NAMALWA (cell line): ENCODE results near the gene CYFIP1.

Source experiments
- DNase-seq: peaks from one replicate; pipeline ENCODE4 v3.0.0-alpha.2; 2015; ENCODE audit warnings: low spot score

The CYFIP1 gene

DNA sequence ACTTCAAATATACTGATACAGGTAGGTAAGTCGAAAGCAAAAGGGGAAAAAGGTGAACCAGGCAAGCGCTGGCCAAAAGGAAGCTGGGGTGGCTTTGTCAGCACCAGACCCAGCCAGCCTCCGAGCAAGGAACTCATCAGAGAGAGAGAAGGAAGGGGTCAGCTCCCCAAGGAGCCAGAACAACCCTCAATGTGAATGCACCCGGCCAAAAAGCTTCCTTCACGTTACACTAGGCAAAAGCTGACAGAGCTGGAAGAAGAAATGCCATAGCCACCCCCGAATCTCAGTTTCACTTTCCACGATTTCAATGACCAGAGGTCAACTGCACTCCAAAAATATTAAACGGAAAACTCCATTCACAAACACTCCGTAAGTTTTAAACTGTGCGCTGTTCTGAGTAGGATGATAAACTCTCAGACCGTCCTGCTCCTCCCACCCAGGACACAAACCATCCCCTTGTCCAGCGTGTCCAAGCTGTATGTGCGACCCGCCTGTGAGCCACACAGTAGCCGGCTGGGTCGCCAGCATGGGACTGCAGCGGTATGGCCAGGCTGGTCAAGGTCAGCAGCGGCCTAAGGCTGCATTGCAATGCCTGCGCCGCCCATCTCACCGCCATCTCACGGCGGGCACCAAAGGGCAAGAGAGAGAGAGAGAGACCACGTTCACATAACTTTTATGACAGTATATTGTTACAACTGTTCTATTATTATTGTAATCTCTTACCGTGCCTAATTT is 29.7 kb downstream of the CYFIP1 start:
- no peak for DNase-seq

GRCh38 chr15:22949074-22949547 is 31.1 kb downstream of the CYFIP1 start:
- no peak for DNase-seq

GRCh38 chr15:22948056-22948455 is 32.1 kb downstream of the CYFIP1 start:
- no peak for DNase-seq

- no peak for DNase-seq
These were observed 32.8 kb downstream of the CYFIP1 start for GRCh38 chr15:22947101-22948000.

DNA sequence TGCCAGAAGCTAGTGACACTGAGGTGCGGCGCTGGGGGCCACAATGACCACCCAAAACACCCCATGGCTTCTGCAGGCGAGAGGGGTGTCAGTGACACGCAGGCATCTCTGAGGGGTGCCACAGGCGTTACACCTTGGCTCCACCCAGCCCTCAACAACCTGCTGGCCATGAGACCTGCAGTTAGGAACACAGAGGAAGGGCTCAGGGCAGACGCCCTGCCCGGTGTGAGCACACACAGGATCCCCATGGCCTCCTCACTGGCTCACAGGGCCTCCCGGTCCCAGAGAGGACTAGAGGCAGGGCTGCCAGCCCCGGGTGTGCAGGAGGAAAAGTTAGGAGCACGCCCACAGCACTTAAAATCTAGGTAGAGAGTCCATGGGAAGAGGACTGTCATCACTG is 35.1 kb downstream of the CYFIP1 start:
- no peak for DNase-seq

- no peak for DNase-seq
These were observed 35.5 kb downstream of the CYFIP1 start for GRCh38 chr15:22944651-22945050.

DNA sequence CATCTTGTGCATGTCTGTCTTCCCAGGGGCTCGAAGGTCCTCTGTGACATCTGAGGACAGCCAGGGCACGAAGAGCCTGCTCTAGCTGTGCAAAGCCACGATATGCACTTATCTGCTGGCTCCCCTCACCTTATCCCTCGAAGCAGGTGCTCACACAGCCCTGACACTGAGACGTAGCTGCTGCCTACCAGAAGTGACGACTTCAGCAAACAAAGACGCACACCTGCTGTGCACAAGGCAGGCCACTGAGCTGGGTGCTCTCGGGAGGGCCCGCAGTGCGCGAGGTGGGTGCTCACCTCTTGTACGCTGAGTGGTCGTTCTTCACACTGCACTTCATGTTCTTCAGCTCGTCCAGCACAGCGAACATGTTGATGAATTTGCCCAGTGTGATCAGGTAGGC is 37.3 kb downstream of the CYFIP1 start:
- no peak for DNase-seq

DNA sequence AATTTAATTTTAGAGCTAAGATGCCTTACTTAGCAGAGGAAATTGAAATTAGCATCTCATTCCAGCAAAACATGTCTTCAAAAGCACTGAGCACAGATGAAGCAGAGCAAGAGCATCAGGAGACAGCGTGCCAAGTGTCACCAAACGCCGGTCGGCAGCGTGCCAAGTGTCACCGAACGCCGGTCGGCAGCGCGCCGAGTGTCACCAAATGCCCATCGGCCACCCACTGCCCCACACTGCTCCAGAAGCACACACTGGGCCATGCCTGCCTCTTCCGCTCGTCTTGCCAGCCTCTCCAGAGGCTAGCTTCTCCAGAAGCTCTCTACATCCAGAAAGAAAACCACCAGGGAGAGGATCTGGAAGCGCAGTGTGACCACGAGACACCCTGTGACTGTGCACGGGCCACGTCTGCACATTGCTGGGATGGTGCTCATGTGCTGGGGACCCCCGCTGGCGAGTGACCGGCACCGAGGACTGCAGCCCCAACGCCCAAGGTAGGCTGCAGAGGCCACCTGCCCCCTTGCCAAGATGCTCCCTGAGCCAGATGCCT is 37.8 kb downstream of the CYFIP1 start:
- no peak for DNase-seq

DNA sequence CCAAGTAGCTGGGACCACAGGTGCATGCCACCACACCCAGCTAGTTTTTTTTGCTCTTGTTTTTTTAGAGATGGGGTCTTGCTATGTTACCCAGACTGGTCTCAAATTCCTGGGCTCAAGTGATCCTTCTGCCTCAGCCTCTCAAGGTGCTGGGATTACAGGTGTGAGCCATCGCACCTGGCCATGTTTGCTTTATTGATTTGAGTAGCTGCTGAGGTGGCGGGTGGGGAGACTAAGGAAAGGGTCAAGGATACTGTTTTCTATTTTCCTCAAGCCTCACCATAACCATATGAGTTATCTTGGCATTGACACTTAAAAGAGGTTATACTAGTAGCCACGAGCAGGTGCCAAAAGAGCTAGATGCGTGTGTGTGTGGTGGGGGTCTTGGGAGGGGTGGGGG is 39.0 kb downstream of the CYFIP1 start:
- DNase-seq, result no peak

DNA sequence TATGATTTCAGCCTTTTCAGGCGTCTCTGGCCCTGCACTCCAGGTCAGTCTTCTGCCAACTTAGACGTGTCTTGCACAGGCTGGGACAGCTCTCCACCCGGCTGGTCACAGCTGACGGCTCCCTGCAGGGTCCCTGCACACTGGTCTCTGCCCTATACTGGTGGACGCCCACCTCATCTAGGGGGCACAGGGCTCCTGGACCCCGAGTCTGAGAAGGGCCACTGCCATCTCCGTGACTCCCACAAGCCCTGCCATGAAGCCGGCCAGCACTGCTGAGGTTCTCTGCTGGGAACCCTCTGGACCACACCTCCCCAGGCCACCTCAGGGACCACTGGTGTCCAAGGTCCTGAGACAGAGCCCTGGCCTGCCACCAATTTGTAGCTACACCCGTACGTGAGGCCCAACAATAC is 40.5 kb downstream of the CYFIP1 start:
- no peak for DNase-seq

GRCh38 chr15:22939051-22939450 is 41.1 kb downstream of the CYFIP1 start:
- peak; percentile 6 for DNase-seq

- DNase-seq, result peak; percentile 16
These were observed 43.3 kb downstream of the CYFIP1 start for GRCh38 chr15:22936577-22937472.

GRCh38 chr15:22933641-22934061 is 46.5 kb downstream of the CYFIP1 start:
- no peak for DNase-seq

GRCh38 chr15:22931784-22932536 is 48.2 kb downstream of the CYFIP1 start:
- DNase-seq, result no peak

- no peak for DNase-seq
These were observed 49.2 kb downstream of the CYFIP1 start for GRCh38 chr15:22930782-22931484.

DNA sequence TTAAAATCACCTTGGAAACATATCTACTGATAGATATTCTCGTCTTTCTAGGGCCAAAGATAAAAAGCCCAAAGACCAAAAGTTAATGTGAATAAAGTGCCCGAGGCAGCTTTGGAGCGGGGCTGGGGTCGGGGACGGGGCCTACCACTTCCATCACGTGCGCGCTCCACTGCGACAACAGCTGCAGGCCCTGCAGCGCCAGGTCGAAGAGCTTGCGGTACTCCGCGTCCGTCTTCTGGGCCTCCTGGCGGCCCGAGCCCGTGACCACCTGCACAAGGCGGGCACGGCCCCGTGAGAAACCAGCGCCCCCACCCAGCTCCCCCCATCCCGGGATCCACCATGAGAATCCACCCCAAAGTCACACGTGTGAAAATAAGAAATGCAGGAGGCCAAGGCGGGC is 52.4 kb downstream of the CYFIP1 start:
- no peak for DNase-seq

DNA sequence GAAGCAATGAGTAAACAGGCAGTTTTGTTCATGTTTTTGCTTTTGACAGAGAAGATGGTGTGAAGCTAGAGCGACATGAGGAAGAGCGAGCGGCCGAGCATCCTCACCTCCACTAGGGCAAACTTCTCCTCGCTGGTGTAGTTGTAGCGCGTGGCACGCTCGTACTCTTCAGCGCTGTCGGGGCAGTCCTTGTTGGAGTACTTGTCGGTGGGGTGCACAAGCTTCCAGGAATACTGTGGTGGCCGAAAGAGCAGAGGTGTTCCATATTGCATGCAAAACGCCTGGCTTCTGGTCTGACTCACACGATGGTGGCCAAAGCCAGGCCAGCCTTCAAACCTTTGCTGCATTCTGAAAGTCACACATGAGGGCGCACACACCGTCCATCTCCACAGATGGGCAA is 54.3 kb downstream of the CYFIP1 start:
- DNase-seq, result no peak

GRCh38 chr15:22922003-22922402 is 58.2 kb downstream of the CYFIP1 start:
- DNase-seq, result no peak

DNA sequence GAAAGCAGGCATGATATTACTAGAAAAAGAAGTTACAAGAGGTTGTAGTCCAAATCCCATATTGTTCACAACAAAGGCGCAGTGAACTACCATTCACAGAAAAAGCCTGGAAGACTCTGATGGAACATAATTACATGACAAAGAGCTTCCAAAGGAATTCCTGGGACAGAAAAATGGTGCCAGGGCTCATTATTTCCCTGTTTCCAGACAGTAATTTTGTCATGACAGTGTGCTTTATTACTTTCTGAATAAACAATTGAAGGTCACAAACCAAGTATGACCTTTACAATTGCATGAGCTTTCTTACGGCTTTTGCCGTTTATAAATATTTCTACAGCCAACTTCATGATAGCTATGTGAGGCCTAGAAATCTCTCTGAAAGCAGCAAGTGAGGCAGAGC is 61.0 kb downstream of the CYFIP1 start:
- DNase-seq, result no peak

GRCh38 chr15:22918596-22919140 is 61.5 kb downstream of the CYFIP1 start:
- no peak for DNase-seq
